Measurements from ENCODE around the gene ARF4.

Gene ARF4

GRCh38 chr3:57555306-57555705 lies 41.8 kb downstream of the ARF4 start:
- no peak for DNase-seq (ENCODE audit: low spot score)
- TF ChIP-seq CTCF (IDR thresholded peaks at IDR 0.05; ENCODE audit: borderline replicate concordance, control extremely low read depth, extremely low read depth, insufficient read depth, missing control alignments): no peak
- in situ Hi-C loops (cut with MboI; ENCODE audit: low sequenced_read_pairs, unreplicated experiment): no loop called here

GRCh38 chr3:57546616-57547015 lies 50.5 kb downstream of the ARF4 start:
- no peak for TF ChIP-seq CTCF (IDR thresholded peaks at IDR 0.05; ENCODE audit: borderline replicate concordance, control extremely low read depth, extremely low read depth, insufficient read depth, missing control alignments)
- in situ Hi-C loops (cut with MboI; ENCODE audit: low sequenced_read_pairs, unreplicated experiment): no loop called here
- DNase-seq (ENCODE audit: low spot score): no peak

- in situ Hi-C loops (cut with MboI; ENCODE audit: low sequenced_read_pairs, unreplicated experiment): no loop called here
- no peak for DNase-seq (ENCODE audit: low spot score)
- no peak for TF ChIP-seq CTCF (IDR thresholded peaks at IDR 0.05; ENCODE audit: borderline replicate concordance, control extremely low read depth, extremely low read depth, insufficient read depth, missing control alignments)
Observed at GRCh38 chr3:57545636-57546268, 51.4 kb downstream of the ARF4 start.

- TF ChIP-seq CTCF (IDR thresholded peaks at IDR 0.05; ENCODE audit: borderline replicate concordance, control extremely low read depth, extremely low read depth, insufficient read depth, missing control alignments): no peak
- DNase-seq (ENCODE audit: low spot score): peak; percentile 51
- in situ Hi-C loops (cut with MboI; ENCODE audit: low sequenced_read_pairs, unreplicated experiment): no loop called here
Observed at GRCh38 chr3:57544181-57545125, 52.7 kb downstream of the ARF4 start, which contains the start of gene DNAH12. DNAH12 (minus strand) TSS chr3:57544344; CDS start chr3:57542870, 1,474 bp downstream.

- no peak for DNase-seq (ENCODE audit: low spot score)
- in situ Hi-C loops (cut with MboI; ENCODE audit: low sequenced_read_pairs, unreplicated experiment): no loop called here
- TF ChIP-seq CTCF (IDR thresholded peaks at IDR 0.05; ENCODE audit: borderline replicate concordance, control extremely low read depth, extremely low read depth, insufficient read depth, missing control alignments): no peak
Observed at GRCh38 chr3:57538465-57538864, 58.7 kb downstream of the ARF4 start.

- in situ Hi-C loops (cut with MboI; ENCODE audit: low sequenced_read_pairs, unreplicated experiment): no loop called here
- no peak for TF ChIP-seq CTCF (IDR thresholded peaks at IDR 0.05; ENCODE audit: borderline replicate concordance, control extremely low read depth, extremely low read depth, insufficient read depth, missing control alignments)
- DNase-seq (ENCODE audit: low spot score): no peak
Observed at GRCh38 chr3:57530071-57530608, 67.0 kb downstream of the ARF4 start.

Data from GM13976 (cell line).